Caco-2 (cell line): ENCODE measurements around the gene ABL1. TPM values are rescaled to one million over a fixed set of nuclear protein-coding genes. Genes with fewer than 3 reads are reported as not detected.

ENCODE experiments used
- BruUV-seq: library from RNA; stranded (reverse); fragments of 400-500 nt; replicated peaks from 2 replicates; lab custom pipeline; 2021; lab: Mats Ljungman, UMichigan
- CTCF ChIA-PET: fragments of 300-600 bp; sonication (Branson Sonifier 250); formaldehyde crosslinking; loops from one replicate; lab custom pipeline; 2022; ENCODE audit warnings: antibody characterized with exemption; lab: Charles Lee
- POLR2A ChIA-PET: fragments of 300-600 bp; sonication (Branson Sonifier 250); formaldehyde crosslinking; loops from one replicate; lab custom pipeline; 2022; ENCODE audit warnings: antibody characterized with exemption; lab: Charles Lee
- DNase-seq, 2 experiments: peaks; one replicate each; pipeline versions ENCODE4 v3.0.0 to v3.0.0-alpha.2; 2020 to 2022
- H3K27me3 ChIP-seq: replicated peaks from 2 replicates; pipeline ENCODE4 v1.6.0; 2011; ENCODE audit warnings: low read length; ENCODE audit not compliant: control insufficient read depth, insufficient read depth
- H3K36me3 ChIP-seq: 2 replicates; pipeline ENCODE4 v1.5.1; 2011; ENCODE audit warnings: low read length; ENCODE audit not compliant: control insufficient read depth, insufficient read depth
- H3K4me1 ChIP-seq: fragments of 250-450 bp; sonication (Bioruptor Pico); 2 replicates; pipeline ENCODE4 v1.5.1; 2020; ENCODE audit warnings: mild to moderate bottlenecking
- H3K4me3 ChIP-seq: 2 replicates; pipeline ENCODE4 v1.5.1; 2011; ENCODE audit warnings: low read depth, mild to moderate bottlenecking, control low read depth, low read length
- H3K9me3 ChIP-seq: fragments of 250-450 bp; sonication (Bioruptor Pico); 2 replicates; pipeline ENCODE4 v1.5.1; 2020; ENCODE audit warnings: mild to moderate bottlenecking, moderate library complexity
- H3K27ac Mint-ChIP-seq: one replicate; pipeline ENCODE4 v1.8.0; 2022; ENCODE audit warnings: mixed read lengths; ENCODE audit not compliant: unreplicated experiment
- H3K27me3 Mint-ChIP-seq: one replicate; pipeline ENCODE4 v1.8.0; 2022; ENCODE audit warnings: mixed read lengths; ENCODE audit not compliant: insufficient read depth, unreplicated experiment
- H3K36me3 Mint-ChIP-seq: one replicate; pipeline ENCODE4 v1.8.0; 2022; ENCODE audit warnings: mild to moderate bottlenecking, mixed read lengths; ENCODE audit not compliant: insufficient read depth, unreplicated experiment
- H3K4me1 Mint-ChIP-seq: one replicate; pipeline ENCODE4 v1.8.0; 2022; ENCODE audit warnings: low read depth, mixed read lengths; ENCODE audit not compliant: unreplicated experiment
- H3K4me3 Mint-ChIP-seq: one replicate; pipeline ENCODE4 v1.8.0; 2022; ENCODE audit warnings: mild to moderate bottlenecking, moderate library complexity, mixed read lengths; ENCODE audit not compliant: unreplicated experiment
- H3K9me3 Mint-ChIP-seq: one replicate; pipeline ENCODE4 v1.8.0; 2022; ENCODE audit warnings: mixed read lengths; ENCODE audit not compliant: unreplicated experiment
- intact Hi-C: fragments of 100-400 bp; cut with micrococcal nuclease; formaldehyde crosslinking; loops from one replicate; pipeline ENCODE4 v1.10.0; 2022; ENCODE audit not compliant: unreplicated experiment
- total RNA-seq: library from RNA; stranded (reverse); gene quantifications from 2 replicates; pipeline ENCODE4 v1.2.3, GENCODE V29; 2022
- TF ChIP-seq, protein P1 (sequence below), 2 experiments: fragments of 200-600 bp in 1 of 2; IDR thresholded peaks; 1 replicate in 1 of 2; 2 replicates in 1 of 2; pipeline versions ENCODE4 v1.5.1 to v1.8.0; 2011 to 2022; ENCODE audit warnings: antibody characterized with exemption in 1 of 2, control low read depth in 1 of 2, inconsistent platforms in 1 of 2, low read depth in 1 of 2, low read length in 1 of 2, mild to moderate bottlenecking in 1 of 2, moderate library complexity in 1 of 2; ENCODE audit not compliant: insufficient read depth in 1 of 2, severe bottlenecking in 1 of 2, unreplicated experiment in 1 of 2

Gene ABL1
- total RNA-seq, 1 experiment from 2014 or later = 55.2 TPM

DNA sequence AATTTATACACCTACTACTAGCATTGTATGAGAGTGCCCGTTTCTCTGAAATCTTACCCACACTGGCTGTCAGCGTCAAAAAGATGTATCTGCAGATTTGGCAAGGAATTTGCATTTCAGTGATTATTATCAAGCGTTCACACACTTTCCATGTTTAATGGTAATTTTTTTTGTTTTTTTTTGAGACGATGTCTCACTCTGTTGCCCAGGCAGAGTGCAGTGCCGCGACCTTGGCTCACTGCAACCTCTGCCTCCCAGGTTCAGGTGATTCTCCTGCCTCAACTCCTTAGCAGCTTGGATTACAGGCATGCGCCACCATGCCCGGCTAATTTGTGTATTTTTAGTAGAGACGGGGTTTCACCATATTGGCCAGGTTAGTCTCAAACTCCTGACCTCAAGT, 14.3 kb downstream of the ABL1 start:
- H3K4me1 Mint-ChIP-seq = no peaks in the 10 kb centered on the region
- CTCF ChIA-PET = no interaction called here

DNA sequence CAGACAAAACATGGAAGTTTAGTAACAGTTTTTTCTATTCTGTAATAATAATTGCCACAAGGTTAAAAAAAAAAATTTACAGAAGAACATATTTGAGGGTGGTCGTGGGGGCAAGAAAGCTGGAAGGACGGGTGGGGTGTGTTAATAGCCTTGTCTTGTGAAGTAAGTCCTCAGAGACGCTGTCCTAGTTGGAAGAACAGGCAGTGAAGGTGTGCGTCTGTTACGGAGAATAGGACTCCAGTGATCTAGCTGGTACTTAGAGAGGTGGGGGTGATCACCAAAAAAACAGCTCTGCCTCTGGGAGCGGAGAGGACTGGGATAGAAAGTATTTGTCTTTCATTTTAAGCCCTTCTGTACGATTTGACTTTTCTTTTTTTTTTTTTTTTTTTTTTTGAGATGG, 17.7 kb downstream of the ABL1 start:
- Histone ChIP-seq H3K36me3 (no peaks in the 10 kb centered on the region; the same call in 1 of the 2 replicates), H3K9me3 (no peaks in the 10 kb centered on the region), H3K4me3 (no peak overlapping the region), H3K27me3 (no peaks in the 10 kb centered on the region), H3K4me1 (no peaks in the 10 kb centered on the region)
- intact Hi-C loops = no loop called here
- no peak for DNase-seq
- Mint-ChIP-seq H3K4me1 (no peaks in the 10 kb centered on the region), H3K27ac (no peak overlapping the region), H3K9me3 (no peaks in the 10 kb centered on the region), H3K27me3 (no peaks in the 10 kb centered on the region), H3K36me3 (peaks cover 46% of the 10 kb centered on the region), H3K4me3 (no peak overlapping the region)
- POLR2A ChIA-PET = no interaction called here
- CTCF ChIA-PET = interaction anchor here (0.7 kb wide), 1 partner anchor 71 kb away, joined by 3 read pairs; no protein-coding TSS in a partner anchor
- TF ChIP-seq, protein P1, sequence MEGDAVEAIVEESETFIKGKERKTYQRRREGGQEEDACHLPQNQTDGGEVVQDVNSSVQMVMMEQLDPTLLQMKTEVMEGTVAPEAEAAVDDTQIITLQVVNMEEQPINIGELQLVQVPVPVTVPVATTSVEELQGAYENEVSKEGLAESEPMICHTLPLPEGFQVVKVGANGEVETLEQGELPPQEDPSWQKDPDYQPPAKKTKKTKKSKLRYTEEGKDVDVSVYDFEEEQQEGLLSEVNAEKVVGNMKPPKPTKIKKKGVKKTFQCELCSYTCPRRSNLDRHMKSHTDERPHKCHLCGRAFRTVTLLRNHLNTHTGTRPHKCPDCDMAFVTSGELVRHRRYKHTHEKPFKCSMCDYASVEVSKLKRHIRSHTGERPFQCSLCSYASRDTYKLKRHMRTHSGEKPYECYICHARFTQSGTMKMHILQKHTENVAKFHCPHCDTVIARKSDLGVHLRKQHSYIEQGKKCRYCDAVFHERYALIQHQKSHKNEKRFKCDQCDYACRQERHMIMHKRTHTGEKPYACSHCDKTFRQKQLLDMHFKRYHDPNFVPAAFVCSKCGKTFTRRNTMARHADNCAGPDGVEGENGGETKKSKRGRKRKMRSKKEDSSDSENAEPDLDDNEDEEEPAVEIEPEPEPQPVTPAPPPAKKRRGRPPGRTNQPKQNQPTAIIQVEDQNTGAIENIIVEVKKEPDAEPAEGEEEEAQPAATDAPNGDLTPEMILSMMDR (IDR thresholded peaks at IDR 0.05; ENCODE audit: insufficient read depth in 1 of 2, low read depth in 1 of 2, low read length in 1 of 2, severe bottlenecking in 1 of 2, unreplicated experiment in 1 of 2) = no peak
- no TSS peak for BruUV-seq

More for the DNA sequence above, 14.3 kb downstream of the ABL1 start:
- no peaks in the 10 kb centered on the region for H3K4me1 ChIP-seq
- H3K36me3 ChIP-seq = no peaks in the 10 kb centered on the region
- POLR2A ChIA-PET = no interaction called here
- no TSS peak for BruUV-seq
- Mint-ChIP-seq H3K4me3 (no peak overlapping the region), H3K27ac (no peak overlapping the region), H3K27me3 (no peaks in the 10 kb centered on the region), H3K36me3 (peaks cover 15% of the 10 kb centered on the region), H3K9me3 (no peaks in the 10 kb centered on the region)
- TF ChIP-seq, protein P1 (IDR thresholded peaks at IDR 0.05; ENCODE audit: insufficient read depth in 1 of 2, low read depth in 1 of 2, low read length in 1 of 2, severe bottlenecking in 1 of 2, unreplicated experiment in 1 of 2) = no peak
- no peak for DNase-seq
- no peaks in the 10 kb centered on the region for H3K27me3 ChIP-seq
- intact Hi-C loops = no loop called here
- no peaks in the 10 kb centered on the region for H3K9me3 ChIP-seq
- H3K4me3 ChIP-seq = no peak overlapping the region

DNA sequence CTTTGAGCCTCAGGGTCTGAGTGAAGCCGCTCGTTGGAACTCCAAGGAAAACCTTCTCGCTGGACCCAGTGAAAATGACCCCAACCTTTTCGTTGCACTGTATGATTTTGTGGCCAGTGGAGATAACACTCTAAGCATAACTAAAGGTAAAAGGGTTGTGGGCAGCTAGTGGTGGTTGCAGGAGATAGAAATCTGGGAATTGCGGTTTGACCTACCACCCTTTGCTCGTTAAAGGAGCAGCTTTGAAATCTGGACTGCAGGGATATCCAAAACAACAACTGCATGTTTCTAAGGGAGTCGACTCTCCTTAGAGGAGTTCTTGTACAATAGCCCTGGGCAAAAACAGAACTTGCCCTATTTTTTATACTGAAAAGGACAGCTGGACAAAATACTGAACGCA, 19.0 kb downstream of the ABL1 start:
- Histone ChIP-seq H3K27me3 (no peaks in the 10 kb centered on the region), H3K4me1 (no peaks in the 10 kb centered on the region), H3K36me3 (no peaks in the 10 kb centered on the region; the same call in 1 of the 2 replicates), H3K4me3 (no peak overlapping the region), H3K9me3 (no peaks in the 10 kb centered on the region)
- DNase-seq = no peak
- no peak overlapping the region for H3K4me3 Mint-ChIP-seq
- peaks cover 56% of the 10 kb centered on the region for H3K36me3 Mint-ChIP-seq
- no TSS peak for BruUV-seq
- H3K9me3 Mint-ChIP-seq = no peaks in the 10 kb centered on the region
- ChIA-PET CTCF (no interaction called here), POLR2A (no interaction called here)
- no peaks in the 10 kb centered on the region for H3K27me3 Mint-ChIP-seq
- no peak overlapping the region for H3K27ac Mint-ChIP-seq
- TF ChIP-seq, protein P1 (IDR thresholded peaks at IDR 0.05; ENCODE audit: insufficient read depth in 1 of 2, low read depth in 1 of 2, low read length in 1 of 2, severe bottlenecking in 1 of 2, unreplicated experiment in 1 of 2) = no peak
- intact Hi-C loops = no loop called here
- no peaks in the 10 kb centered on the region for H3K4me1 Mint-ChIP-seq
